ENCODE results near the gene THRSP. TPM values are rescaled to one million over a fixed set of nuclear protein-coding genes. Genes with fewer than 3 reads are reported as not detected.

THRSP gene
- total and polyA plus RNA-seq, 2 of the 4 experiments (the other 2 are of a cell fraction) = not detected

GRCh38 chr11:78015878-78016277 is 47.8 kb upstream of the THRSP start:
- no peak overlapping the region for H3K23ac ChIP-seq (ENCODE audit: low read depth, low read length)
- TF ChIP-seq CEBPB (IDR thresholded peaks at IDR 0.05; ENCODE audit: low read depth, low read length) (no peak), MAZ (IDR thresholded peaks at IDR 0.05; ENCODE audit: borderline replicate concordance, low read depth, low read length) (no peak), POLR2A (IDR thresholded peaks at IDR 0.05; ENCODE audit: low read depth, low read length) (no peak), FOS (IDR thresholded peaks at IDR 0.05; ENCODE audit: low read depth, low read length) (no peak), MAFK (IDR thresholded peaks at IDR 0.05; ENCODE audit: low read depth, low read length) (peak; percentile 43; the same call in 1 of the 2 replicates), SMC3 (IDR thresholded peaks at IDR 0.05; ENCODE audit: low read depth, low read length) (no peak)
- H3K9me3 ChIP-seq (ENCODE audit: control insufficient read depth, insufficient read depth, low read length) = no peaks in the 10 kb centered on the region
- in situ Hi-C loops (cut with MboI; ENCODE audit: low sequenced_read_pairs) = no loop called here
- H2AFZ ChIP-seq (replicated peaks; ENCODE audit: low read length, poor library complexity) = no peak overlapping the region
- DNase-seq (no peak), ATAC-seq (ENCODE audit: low read depth) (no peak)
- ChIA-PET POLR2A (ENCODE audit: unreplicated experiment) (no interaction called here), CTCF (no interaction called here)
- H3K9me1 ChIP-seq (ENCODE audit: insufficient read depth, low read length) = no peaks in the 10 kb centered on the region; the same call in 1 of the 2 replicates
- no peak overlapping the region for H3K14ac ChIP-seq (replicated peaks; ENCODE audit: low read depth, low read length)
- no peak overlapping the region for H4K8ac ChIP-seq (ENCODE audit: low read depth in 2 of 2, low read length in 2 of 2)
- H3K79me1 ChIP-seq (ENCODE audit: low read depth in 1 of 2, low read length in 2 of 2) = no peaks in the 10 kb centered on the region
- H3K9ac ChIP-seq (ENCODE audit: low read depth, low read length) = no peak overlapping the region
- no peak overlapping the region for H3K27ac ChIP-seq (ENCODE audit: insufficient read depth, low read length)
- intact Hi-C loops (cut with micrococcal nuclease) = no loop called here
- WGBS, 2 experiments (ENCODE audit: extremely low coverage in 2 of 2, insufficient read length in 1 of 2) = no CpG with 5 or more reads among the region's 1 CpG
- no peak overlapping the region for H2BK20ac ChIP-seq (ENCODE audit: low read depth, low read length)
- H4K20me1 ChIP-seq (ENCODE audit: insufficient read depth, low read length) = no peaks in the 10 kb centered on the region
- no peak overlapping the region for H3K18ac ChIP-seq (ENCODE audit: low read depth, low read length)
- H3K56ac ChIP-seq (ENCODE audit: extremely low read depth, insufficient read depth, low read length) = no peak overlapping the region
- H2AK9ac ChIP-seq (replicated peaks; ENCODE audit: low read depth, low read length, poor library complexity) = no peak overlapping the region
- H3K4ac ChIP-seq (ENCODE audit: low read depth, low read length) = no peak overlapping the region
- H4K5ac ChIP-seq (ENCODE audit: low read depth, low read length) = no peak overlapping the region
- no peak overlapping the region for H3K4me3 ChIP-seq (ENCODE audit: insufficient read depth, low read depth, low read length)
- H3K36me3 ChIP-seq (ENCODE audit: control insufficient read depth, insufficient read depth, low read length) = no peaks in the 10 kb centered on the region
- no TSS peak for BruUV-seq (replicated peaks)
- H2BK5ac ChIP-seq (ENCODE audit: low read depth, low read length, poor library complexity, severe bottlenecking) = no peak overlapping the region
- H3K4me1 ChIP-seq (ENCODE audit: control insufficient read depth, insufficient read depth, low read length) = no peaks in the 10 kb centered on the region
- H2BK15ac ChIP-seq (ENCODE audit: low read depth, low read length) = no peak overlapping the region
- H4K91ac ChIP-seq (ENCODE audit: insufficient read depth, low read depth, low read length) = no peak overlapping the region
- no peak overlapping the region for H3K4me2 ChIP-seq (ENCODE audit: low read depth, low read length)
- H2BK120ac ChIP-seq (ENCODE audit: low read depth, low read length) = no peak overlapping the region
- dilution Hi-C loops (cut with HindIII; ENCODE audit: low sequenced_read_pairs, unreplicated experiment) = no loop called here
- peaks cover 2% of the 10 kb centered on the region for H3K27me3 ChIP-seq (ENCODE audit: control insufficient read depth, insufficient read depth, low read length)
- no peak overlapping the region for H2AK5ac ChIP-seq (ENCODE audit: low read depth, low read length)

Data from IMR-90 (cell line).